Transverse colon (tissue), 3 donors: ENCODE results near the gene XYLT2.
"Not testable (repeated sequence)": the region's sequence is repeated elsewhere in the genome, so short reads cannot be mapped to it uniquely, and the experiment has no call there.

Experiments
- POLR2A ChIP-seq: fragments of 450-650 bp; IDR thresholded peaks from one replicate; pipeline ENCODE4 v1.6.1; 2016; ENCODE audit warnings: antibody characterized with exemption, mild to moderate bottlenecking, moderate library complexity
- TF ChIP-seq, protein P1 (sequence below), 5 experiments: fragments of 200-600 bp in 3 of 5; fragments of 450-650 bp in 2 of 5; sonication (generic) in 3 of 5; IDR thresholded peaks; 1 replicate in 2 of 5; 2 replicates in 3 of 5; pipeline ENCODE4 v1.5.1; 2016 to 2017; ENCODE audit warnings: antibody characterized with exemption in 5 of 5, inconsistent platforms in 3 of 5, mild to moderate bottlenecking in 2 of 5, moderate library complexity in 1 of 5

DNA sequence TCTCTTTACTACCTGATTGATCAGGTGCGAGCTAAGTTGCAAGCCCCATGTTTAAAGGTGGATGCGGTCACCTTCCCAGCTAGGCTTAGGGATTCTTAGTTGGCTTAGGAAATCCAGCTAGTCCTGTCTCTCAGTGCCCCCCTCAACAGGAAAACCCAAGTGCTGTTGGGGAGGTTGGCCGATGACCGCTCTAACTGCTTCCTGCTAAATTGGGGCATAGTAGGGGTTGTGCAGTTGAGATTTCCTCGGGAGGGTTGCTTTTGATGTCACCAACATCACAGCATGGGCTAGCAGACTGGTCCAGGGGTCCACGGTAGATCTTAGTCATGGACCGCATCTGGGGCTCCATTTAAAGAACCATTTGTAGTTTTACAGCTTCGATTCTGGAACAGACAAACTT, 53.7 kb downstream of the XYLT2 start:
- TF ChIP-seq, protein P1, sequence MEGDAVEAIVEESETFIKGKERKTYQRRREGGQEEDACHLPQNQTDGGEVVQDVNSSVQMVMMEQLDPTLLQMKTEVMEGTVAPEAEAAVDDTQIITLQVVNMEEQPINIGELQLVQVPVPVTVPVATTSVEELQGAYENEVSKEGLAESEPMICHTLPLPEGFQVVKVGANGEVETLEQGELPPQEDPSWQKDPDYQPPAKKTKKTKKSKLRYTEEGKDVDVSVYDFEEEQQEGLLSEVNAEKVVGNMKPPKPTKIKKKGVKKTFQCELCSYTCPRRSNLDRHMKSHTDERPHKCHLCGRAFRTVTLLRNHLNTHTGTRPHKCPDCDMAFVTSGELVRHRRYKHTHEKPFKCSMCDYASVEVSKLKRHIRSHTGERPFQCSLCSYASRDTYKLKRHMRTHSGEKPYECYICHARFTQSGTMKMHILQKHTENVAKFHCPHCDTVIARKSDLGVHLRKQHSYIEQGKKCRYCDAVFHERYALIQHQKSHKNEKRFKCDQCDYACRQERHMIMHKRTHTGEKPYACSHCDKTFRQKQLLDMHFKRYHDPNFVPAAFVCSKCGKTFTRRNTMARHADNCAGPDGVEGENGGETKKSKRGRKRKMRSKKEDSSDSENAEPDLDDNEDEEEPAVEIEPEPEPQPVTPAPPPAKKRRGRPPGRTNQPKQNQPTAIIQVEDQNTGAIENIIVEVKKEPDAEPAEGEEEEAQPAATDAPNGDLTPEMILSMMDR (IDR thresholded peaks at IDR 0.05): not testable (repeated sequence)
- TF ChIP-seq POLR2A: not testable (repeated sequence)
